GM21723 (cell line): ENCODE measurements around the gene RSAD1.

Experiments
- ATAC-seq: cut with Tn5 transposase; IDR thresholded peaks from one replicate; pipeline ENCODE4 v1.9.1; 2021; ENCODE audit warnings: mild to moderate bottlenecking, moderate library complexity; ENCODE audit not compliant: unreplicated experiment

The RSAD1 gene

DNA sequence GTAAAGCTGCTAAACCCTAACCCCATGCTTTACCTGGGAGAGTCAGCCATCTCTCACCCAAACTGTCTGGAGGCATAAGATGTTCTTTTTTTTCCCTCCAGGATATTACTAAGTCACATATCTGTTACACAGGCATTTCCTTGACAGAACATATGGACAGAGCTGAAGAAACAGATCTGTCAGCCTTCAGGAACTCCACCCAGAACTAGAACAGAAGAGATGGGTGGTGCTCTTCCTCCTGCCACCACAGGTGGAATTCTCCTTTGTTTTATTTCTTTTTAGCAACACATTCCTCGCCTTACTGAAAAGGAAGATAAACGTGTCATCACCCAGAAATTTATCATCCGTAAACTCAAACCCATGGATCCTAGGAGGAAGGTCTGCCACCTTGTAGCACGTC lies 38.4 kb downstream of the RSAD1 start:
- ATAC-seq: no peak

DNA sequence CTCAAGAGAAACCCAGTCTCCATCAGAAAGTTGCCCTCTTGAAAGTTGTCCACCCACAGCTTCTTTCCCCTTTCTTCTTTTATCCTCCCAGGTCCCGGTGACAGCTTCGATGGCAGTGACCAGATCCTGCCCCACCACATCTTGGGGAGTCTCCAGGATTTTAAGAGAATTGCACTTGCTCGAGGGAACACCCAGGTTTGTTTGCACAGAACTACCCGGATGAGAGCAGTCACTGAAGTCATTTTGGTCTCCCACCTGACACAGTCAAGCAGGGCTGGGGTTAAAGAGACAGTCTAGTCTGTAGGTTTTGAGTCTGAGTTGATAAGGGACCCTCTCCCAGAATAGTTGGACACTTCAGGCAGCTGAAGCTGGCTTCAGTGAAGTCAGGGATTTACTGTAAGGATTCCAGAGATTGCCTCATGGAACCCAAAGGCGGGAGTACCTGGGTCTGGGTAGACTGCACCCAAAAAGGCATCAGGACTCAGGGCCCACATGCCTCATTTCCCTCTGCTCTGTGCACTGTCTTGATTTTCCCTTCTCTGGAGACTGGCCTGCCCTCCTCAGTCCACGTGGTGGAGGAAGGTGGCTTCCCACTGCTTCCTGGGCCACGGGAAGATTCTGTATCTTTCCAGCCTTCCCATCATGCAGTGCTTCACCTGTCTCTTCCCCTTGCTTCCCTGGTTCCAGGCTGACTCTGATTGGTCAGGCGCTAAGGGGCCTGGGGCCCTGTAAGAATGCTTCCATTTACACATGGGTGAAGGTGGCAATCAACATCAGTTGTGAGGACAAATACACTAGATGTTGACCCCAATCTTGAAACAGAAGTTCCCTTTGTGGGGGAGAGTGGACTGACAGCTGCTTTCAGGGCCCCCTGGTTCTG lies 39.1 kb downstream of the RSAD1 start:
- ATAC-seq: no peak

DNA sequence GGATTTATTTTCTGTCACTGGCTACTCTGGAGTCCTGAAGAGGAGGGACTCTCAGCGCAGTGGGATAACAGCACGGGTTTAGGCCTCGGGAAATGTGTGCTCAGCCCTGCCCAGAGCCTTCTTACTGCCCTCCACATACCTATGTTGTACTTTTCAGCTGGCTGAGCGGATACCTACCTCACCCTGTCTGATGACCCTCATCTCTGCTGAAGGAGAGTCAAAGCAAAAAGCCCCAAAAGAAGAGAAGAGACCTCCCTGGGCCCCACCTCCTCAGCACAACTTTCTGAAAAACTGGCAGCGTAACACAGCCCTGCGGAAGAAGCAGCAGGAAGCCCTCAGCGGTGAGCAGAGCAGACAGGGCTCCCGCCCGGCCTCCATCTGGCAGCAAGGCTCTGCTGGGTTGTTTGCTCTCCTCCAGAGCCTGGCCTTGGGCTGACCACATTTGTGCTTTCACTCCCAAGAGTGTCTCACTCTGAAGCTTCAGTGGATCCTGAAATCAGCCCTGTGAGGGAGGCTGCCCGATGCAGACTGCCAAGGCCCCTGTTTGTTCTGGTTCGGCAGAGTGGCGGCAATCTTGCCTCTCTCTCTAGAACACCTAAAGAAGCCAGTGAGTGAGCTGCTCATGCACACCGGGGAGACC lies 39.8 kb downstream of the RSAD1 start:
- ATAC-seq: no peak

DNA sequence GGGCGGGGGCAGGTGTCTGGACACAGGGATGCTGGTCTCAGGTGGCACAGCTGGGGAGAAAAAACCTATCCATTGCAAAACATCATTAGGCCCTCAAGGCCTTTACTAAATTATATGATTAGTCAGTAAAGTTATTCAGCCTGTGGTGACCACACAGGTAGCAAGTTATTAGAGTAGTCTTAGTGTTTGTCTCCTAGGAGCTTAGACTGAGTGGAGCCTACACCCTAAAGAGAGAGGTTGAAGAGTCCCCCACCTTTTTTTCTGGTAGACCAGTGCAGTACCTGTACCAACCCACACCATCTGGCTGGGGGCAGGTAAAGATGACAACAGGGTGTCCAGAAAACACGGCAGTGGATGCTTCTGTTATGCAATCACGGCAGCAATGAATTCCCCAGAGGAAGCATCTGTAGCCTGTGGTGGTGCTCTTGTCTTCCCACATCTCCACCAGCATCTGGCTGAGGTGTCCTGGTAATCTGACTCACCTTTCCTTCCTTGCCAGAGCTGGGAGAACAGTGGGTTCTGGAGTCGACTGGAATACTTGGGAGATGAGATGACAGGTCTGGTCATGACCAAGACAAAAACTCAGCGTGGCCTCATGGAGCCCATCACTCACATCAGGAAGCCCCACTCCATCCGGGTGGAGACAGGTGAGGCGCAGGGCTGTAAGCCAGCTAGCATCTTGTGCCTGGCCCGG lies 40.6 kb downstream of the RSAD1 start:
- ATAC-seq: no peak

DNA sequence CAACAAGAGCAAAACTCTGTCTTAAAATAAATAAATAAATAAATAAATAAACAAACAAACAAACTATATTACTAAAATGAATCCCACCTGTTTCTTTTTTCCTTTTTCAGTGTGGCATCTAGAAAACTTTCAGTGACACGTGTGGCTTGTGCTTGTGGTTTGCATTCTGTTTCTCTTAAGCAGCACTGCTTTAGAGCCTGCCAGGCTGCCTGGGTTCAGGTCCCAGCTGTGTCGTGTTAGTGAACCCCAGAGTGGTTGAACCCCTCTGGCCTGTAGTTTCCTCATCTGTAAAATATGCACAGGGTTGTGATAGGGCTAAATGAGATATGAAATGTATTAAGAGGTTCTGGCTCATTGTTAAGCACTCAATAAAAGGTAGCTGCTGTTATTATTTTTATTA lies 41.8 kb downstream of the RSAD1 start:
- no peak for ATAC-seq

DNA sequence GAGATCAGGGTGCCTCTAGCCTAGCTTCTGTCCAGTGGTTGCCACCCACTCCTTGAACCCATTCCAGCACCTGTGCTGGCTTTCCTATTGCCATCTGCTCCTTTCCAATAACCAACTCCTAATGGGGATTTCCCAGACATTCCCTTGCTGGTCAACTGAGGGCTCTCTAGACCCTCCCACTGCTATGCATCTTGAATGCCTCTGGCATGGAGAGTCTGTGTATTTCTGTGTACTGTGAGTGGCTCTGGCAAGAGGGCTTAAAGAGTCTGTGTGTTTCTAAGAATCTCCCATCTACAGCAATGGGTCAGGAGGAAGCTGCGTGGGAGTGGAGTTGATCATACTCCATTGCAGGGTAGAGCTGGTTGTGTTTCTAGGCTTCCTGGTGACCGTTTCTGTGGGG lies 42.9 kb downstream of the RSAD1 start:
- no peak for ATAC-seq

DNA sequence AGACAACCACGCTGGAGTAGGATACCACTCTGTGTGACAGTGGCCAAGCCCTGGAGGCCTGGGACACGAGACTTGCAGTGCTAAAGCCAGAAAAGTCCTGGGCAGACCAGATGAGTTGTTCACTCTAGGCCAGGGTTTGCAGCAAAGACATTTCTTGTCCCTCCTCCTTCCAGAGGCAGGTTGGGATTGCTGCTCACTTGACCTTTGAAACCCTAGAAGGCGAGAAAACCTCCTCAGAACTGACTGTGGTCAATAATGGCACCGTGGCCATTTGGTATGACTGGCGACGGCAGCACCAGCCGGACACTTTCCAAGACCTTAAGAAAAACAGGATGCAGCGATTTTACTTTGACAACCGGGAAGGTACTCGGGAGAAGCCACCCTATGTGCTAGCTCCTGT lies 44.1 kb downstream of the RSAD1 start:
- ATAC-seq: no peak

DNA sequence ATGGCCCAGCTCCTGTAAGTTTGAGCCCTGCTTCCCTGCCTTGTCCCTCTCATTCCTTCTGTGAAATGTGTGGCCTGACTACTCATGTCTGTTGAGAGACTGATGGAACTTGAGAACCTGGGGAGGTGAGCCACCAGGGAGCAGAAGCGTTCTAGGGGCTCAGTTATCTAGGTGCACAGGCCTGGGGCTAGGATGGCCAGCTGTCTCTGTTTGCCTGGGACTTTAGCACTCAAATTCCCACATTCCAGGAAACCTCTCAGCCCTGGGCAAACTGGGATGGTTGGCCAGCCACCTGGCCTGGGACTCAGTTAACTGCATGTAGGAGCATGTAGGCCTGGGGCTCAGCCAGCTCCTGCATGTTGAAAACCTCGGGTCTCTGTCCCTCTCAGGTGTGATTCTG lies 44.5 kb downstream of the RSAD1 start:
- no peak for ATAC-seq

DNA sequence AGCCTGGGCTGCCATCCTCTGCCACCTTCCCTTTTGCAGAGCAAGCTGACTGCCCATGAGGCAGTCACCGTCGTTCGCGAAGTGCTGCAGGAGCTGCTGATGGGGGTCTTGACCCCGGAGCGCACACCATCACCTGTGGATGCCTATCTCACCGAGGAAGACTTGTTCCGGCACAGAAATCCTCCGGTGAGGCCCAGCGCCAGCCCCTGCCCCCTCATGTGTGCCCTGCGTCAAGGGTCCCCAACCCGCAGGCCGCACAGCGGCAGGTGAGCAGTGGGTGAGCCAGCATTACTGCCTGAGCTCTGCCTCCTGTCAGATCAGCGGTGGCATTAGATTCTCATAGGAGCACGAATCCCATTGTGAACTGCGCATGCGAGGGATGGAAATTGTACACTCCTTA lies 46.2 kb downstream of the RSAD1 start:
- no peak for ATAC-seq

DNA sequence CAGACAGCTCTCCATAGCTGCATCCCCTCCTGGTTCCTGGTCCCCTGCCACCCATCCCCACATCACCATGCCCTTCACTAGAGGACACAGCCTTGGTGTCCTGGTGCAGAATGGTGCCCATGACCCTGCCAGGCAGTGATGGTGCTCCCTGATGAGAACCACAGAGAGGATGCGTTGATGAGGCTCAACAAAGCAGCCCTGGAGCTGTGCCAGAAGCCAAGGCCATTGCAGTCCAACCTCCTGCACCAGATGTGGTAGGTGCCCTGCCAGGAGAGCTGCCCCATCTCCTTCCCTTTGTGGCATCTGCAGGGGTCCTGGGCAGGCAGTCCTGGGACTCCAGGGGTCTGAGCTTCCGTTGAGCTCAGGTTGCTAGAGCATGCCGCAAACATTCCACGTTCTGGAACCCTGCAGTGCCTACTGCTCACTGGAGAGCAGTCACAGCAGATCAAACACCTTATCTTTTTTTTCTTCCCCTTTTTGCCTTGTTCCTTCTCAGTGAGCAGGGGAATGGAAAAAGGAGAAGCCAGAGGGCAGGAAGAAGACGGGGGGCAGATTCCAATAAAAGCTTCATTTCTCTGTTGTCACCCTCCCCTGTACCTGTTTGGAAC lies 48.6 kb downstream of the RSAD1 start:
- no peak for ATAC-seq

DNA sequence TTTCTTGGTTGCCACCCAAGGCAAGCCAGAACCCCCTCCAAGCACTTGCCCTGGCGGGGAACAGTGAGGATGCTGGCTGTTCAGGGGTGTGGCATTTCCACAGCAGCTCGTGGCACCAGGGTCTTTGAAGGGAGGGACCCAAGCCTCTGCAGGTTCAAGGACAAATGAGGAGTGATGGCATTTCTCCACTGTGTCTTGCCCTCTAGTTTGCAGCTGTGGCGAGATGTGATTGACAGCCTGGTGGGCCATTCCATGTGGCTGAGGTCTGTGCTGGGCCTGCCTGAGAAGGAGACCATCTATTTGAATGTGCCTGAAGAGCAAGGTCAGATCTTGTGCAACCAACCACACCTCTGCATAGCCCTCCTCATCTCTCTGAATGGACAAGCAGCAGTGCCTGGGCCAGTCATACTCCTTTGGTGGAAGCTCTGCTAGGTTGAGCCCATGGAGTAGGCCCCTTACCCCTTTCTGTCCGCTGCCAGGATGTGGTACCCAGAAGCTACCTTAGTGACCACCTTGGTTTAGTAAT lies 49.4 kb downstream of the RSAD1 start:
- no peak for ATAC-seq

DNA sequence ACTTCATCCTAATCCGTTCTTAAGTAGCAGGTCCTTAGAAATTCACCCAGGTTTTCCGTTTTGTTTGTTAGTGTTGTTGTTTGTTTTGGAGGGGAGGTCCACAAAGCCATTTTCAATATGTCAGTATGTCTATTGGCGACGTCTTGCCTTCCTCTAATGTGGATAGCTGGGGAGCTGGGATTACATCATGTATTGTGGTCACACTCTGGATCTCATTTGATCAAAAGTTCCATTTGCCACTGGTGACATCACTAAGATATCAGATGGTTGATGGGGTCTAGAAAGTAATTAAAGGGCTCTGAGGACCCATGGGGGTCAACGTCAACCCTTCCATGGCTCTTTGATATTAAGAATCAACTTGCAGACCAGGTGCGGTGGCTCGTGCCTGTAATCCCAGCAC lies 51.2 kb downstream of the RSAD1 start:
- ATAC-seq: no peak

DNA sequence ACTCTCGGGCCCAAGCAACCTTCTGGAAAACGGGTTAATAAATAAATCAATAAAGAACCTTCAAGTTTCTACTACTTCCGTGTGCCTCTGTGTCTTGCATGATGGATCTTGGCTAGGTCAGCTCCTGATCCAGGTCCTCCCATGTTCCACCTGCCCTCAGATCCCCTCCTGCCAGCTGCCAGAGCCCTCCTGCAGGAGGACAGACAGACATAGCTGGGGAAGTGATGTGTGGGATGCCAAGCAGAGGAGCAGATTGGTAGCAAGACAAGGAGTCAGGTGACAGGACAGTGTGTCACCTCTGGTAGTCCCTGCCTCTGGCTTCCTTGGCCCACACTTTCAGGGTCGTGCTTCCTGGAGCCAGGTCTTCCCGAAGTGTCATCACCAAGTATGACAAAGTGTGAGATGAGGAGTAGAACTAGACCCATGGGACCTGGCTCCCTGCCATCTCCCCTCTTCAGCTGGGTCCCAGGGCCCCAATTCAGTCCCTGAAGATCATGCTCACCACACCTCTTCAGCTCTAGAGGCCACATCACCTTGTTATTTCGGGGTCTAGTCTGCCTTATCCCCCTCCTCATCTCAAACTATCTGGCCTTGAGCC lies 52.9 kb downstream of the RSAD1 start:
- ATAC-seq: no peak

DNA sequence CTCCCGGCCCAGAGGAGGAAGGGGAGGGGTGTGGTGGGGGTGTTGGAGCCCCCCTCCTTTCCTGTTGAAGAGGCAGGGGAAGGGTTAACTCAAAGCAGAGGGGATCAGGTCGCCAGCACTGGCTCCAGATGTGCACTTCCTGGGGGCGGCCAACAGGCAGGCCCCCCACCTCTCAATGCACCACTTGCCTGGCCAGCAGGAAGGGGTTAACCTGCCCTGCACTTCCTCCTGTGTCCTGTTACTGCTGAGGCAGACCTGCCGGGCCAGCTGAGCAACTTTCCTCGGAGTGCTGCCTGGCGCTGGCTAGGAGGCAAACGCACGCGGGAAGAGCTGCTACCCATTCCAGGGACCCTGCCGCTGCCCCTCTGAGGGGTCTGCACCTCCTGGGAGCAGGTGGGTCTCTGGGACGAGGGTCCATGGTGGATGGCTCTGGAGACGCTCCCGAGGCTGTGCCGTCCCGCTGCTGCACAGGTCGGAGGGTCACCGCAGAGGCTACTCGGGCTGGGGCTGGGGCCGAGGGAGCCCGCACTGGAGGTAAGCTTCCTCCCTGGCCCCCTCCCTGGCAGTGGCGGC lies 53.9 kb downstream of the RSAD1 start, which contains the start of gene EPN3:
EPN3 (plus strand) TSS at position 284 of the 573 bp plus-strand sequence. CDS start 3,822 bp downstream, outside the sequence.
- no peak for ATAC-seq

DNA sequence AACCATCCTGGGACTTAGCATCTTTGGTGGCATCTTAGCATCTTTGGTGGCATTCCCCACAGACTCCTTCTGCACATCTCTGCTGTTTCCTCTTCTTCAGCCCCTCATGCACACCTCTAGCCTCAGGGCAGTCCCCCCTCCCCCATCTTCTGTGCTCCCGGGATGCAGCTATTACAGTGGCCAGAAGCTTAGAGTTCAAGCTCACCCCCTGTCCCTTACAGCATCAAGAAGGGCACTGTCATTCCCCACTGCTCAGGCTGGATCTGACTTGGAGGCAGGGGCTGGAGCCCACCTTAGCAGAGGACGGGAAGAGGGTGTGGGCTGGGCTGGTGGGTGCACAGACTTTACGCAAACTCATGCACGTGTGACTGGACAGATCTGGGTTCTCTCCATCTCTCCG lies 54.5 kb downstream of the RSAD1 start:
- no peak for ATAC-seq

DNA sequence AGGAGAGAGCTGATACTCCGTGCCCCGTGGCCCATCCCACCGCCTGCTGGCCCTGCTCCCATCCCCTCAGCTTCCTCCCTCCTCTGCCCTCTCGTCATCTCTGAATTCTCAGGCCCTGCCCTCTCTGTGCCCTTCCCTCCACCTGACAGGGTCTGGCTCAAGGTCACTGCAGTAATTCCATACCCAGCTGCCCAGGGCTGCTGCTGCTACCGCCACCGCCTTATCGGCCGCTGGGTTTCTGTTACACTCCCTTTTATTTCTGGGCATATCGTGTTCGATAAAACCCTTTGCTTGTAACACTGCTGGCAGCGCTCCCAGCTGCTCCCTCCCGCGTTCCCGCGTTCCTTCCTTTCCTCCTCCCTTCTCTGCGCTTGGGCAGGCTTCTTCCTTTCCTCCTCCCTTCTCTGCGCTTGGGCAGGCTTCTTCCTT lies 55.1 kb downstream of the RSAD1 start:
- no peak for ATAC-seq

DNA sequence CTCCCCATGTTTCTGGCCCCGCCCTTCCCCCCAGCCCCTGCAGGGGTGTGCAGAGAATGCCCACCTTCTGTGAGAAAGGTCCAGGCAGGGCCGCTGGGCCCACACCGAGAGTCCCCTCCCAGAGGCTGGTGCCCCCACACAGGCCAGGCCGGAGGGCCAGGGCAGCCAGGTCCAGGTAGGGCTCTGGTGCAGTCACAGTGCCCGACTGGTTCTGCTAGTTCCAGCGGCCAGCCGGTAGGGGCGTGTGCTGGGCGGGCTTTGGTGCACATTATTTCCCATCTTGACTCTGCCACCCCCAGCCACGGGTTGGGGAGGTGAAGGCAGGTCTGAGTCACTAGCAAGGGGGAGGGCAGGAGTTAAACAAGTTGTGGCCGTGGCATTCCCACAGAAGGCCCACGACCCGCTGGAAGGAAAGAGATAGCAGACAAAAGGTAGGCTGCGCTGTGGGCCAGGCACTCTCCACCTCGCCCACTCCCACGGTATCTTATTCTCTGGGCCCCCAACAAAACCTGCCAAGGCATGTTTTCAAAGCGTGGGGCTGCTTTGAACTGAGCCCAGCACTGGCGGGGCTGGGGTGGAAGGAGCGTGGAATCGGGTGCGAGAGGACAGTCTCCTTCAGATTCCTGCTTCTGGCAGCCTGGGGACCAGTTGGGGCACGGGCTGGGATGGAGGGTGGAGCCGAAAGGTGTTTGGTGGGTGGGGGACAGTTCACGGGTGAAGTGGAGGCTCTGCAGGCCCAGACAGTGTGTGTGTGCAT lies 55.7 kb downstream of the RSAD1 start:
- ATAC-seq: no peak

DNA sequence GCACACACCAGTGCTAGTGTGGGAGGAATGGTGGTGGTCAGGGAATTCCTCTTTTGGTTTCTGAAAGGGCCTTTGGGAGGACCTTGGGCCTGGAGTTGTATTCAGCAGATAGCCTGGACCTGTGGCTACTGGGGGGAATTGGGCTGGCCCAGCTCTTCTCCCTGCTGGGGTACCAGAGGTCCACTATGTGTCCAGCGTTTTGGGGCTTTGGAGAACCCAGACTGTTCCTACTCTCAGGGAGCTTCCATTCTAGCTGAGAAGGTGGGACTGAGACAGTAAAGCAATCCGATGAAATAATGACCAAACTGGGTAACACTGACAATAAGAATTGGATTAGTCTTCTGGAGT lies 56.3 kb downstream of the RSAD1 start:
- ATAC-seq: no peak

DNA sequence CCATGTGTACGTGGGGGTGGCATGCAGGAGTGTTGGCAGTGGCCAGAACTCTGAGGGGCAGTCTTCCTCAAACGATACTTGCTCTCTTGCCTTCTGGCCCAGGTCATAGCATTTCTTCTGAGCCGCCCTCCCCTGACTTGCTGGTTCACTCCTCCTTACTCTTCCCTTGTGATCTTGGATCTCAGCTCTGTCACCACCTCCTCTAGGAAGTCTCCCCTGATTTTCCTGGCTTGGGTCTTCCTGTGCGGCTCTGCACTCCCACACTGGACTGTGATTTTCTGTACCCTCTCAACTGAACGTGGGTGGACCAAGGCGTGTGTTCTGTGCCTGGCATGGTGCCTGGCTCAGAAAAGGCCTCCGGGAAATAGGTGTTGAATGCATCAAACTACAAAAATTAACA lies 56.7 kb downstream of the RSAD1 start:
- ATAC-seq: no peak
